ENCODE data around the gene MIEN1.
"Not testable (repeated sequence)": the region's sequence is repeated elsewhere in the genome, so short reads cannot be mapped to it uniquely, and the experiment has no call there.

The MIEN1 gene, protein sequence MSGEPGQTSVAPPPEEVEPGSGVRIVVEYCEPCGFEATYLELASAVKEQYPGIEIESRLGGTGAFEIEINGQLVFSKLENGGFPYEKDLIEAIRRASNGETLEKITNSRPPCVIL

GRCh38 chr17:39730095-39730921 is at the start of gene MIEN1:
Gene MIEN1, minus strand, starts transcription at chr17:39730532. Its CDS starts 37 bp downstream, at chr17:39730495.
- peak; percentile 88 to 97 (median 91) for DNase-seq (ENCODE audit: low read depth in 2 of 3, low spot score in 1 of 3)

DNA sequence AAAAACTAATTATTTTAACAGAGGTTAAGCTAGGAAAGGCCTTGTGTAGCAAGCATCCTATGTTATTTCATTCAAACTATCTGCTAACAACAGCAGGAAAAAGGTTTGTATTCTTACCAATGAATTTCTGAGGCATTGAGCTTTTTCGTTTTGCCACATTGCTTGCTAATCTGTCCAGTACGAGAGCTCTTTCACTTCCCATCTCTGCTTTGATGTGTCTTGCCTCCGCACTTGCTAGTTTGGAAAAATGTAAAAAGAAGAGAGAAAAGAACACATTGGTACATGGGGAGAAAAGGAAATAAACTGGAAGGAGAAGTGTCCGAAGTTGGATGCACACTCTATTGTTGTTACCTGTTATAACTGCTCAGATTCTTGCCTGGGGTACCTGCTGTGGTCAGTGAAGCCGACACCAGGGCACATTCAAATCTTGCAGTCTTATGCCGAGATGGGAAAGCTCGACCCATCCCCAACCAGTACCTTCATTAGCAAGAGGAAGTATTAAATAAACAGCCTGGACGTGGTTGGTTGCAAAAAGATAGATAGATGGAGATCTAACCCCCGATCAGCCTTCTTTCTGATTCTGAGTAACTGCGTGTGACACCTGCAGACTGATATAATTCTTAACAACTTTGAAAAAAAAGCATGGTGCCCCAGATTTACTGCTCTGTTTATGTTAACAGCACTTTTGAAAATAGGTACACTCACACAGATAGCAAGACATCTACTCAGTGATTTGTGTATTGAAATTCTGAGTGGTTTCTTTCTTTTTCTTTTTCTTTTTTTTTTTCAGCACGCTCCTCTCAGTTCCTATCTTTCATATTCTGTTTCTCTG is 47.4 kb upstream of the MIEN1 start:
- no peak for DNase-seq (ENCODE audit: low read depth in 2 of 3, low spot score in 1 of 3)

GRCh38 chr17:39776252-39776651 is 45.9 kb upstream of the MIEN1 start:
- DNase-seq (ENCODE audit: low read depth in 2 of 3, low spot score in 1 of 3), result no peak

DNA sequence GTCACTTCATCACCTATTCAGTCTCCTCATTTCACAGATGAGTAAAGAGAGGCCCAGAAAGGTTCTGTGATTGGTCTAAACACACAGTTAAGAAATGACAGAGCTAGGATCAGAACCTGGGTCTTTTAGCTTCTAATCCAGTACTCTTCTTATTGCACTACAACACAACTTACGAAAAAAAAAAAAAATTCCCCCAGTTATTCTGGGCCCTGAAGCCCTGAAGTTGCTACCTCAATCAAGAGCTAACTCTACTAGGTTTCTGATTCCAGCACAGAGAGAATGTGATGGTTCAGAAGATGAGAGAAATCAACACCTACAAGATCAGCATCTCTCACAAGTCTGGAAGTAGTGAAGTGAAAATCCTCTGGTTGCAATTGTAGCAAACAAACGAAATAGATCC is 44.7 kb upstream of the MIEN1 start:
- DNase-seq (ENCODE audit: low read depth in 2 of 3, low spot score in 1 of 3), result no peak

DNA sequence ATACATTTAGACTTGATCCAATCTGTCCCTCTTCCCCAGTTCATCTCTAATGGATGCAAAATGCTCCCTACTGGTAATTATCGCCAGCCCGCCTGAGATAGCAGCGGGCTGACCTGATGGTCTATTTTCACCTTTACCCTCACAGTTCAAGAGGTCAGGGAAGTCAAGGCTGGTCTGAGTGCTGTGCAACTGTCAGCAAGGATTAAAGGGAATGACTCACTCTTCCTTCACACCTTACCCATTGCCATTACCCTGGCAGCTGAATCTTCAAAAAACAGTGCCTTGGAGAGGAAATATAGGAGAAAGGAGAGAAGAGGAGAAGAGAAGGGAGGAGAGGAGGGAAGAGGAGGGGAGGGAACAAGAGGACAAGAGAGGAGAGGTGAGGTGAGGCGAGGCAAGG is 43.7 kb upstream of the MIEN1 start:
- DNase-seq (ENCODE audit: low read depth in 2 of 3, low spot score in 1 of 3), result no peak

DNA sequence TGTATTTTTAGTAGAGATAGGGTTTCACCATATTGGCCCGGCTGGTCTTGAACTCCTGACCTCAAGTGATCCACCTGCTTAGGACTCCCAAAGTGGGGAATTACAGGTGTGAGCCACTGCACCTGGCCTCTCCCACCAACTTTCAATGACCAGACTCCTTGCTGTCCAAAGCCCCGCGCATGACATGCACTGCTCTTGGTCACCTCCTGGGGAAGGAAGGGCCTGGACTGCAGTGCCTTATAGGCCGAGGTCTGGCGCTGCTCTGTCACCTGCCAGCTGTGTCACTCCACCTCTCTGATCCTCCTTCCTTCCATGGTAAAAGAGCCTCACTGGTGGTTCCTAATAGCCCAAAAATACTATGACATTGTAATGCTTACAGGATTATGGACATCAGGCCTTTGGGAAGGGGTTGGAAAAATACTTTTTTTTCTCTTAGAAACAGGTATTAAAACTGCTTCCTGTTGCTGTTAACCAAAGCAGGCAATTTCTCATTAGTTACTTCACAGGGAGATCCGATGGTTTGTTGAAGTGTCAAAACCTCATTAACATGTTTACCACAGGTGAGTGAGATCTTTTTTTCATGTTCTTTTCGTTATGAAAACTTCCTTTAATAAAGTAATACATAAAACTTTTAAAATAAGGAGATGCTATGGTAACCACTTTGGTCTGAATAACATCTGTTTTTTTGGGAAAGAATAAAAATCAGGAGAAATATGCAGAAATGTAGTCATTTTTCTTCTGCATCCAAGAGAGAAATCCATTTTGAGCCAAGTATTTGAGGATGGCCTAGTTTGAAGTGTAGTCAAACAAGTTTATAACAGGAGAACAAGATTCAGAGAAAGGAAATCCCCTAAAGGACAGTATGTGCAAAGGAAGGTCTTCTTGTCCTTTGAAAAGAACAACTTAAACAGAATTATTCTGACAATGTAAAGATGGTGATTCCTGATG is 42.9 kb upstream of the MIEN1 start:
- DNase-seq (ENCODE audit: low read depth in 2 of 3, low spot score in 1 of 3), result no peak

- no peak for DNase-seq (ENCODE audit: low read depth in 2 of 3, low spot score in 1 of 3)
These were observed 42.1 kb upstream of the MIEN1 start for GRCh38 chr17:39772415-39772814.

GRCh38 chr17:39769974-39770587 is 39.7 kb upstream of the MIEN1 start:
- DNase-seq (ENCODE audit: low read depth in 2 of 3, low spot score in 1 of 3), result peak in 2 of 3 donors; percentile 59 to 63

- DNase-seq (ENCODE audit: low read depth in 2 of 3, low spot score in 1 of 3), result no peak
These were observed 36.8 kb upstream of the MIEN1 start for GRCh38 chr17:39767147-39767546.

- no peak for DNase-seq (ENCODE audit: low read depth in 2 of 3, low spot score in 1 of 3)
These were observed 35.4 kb upstream of the MIEN1 start for GRCh38 chr17:39765766-39766165.

GRCh38 chr17:39765175-39765574 is 34.8 kb upstream of the MIEN1 start:
- DNase-seq (ENCODE audit: low read depth in 2 of 3, low spot score in 1 of 3), result no peak

- DNase-seq (ENCODE audit: low read depth in 2 of 3, low spot score in 1 of 3), result not testable (repeated sequence)
These were observed 33.8 kb upstream of the MIEN1 start for GRCh38 chr17:39764171-39764570.

- DNase-seq (ENCODE audit: low read depth in 2 of 3, low spot score in 1 of 3), result no peak
These were observed 32.9 kb upstream of the MIEN1 start for GRCh38 chr17:39763051-39763820.

DNA sequence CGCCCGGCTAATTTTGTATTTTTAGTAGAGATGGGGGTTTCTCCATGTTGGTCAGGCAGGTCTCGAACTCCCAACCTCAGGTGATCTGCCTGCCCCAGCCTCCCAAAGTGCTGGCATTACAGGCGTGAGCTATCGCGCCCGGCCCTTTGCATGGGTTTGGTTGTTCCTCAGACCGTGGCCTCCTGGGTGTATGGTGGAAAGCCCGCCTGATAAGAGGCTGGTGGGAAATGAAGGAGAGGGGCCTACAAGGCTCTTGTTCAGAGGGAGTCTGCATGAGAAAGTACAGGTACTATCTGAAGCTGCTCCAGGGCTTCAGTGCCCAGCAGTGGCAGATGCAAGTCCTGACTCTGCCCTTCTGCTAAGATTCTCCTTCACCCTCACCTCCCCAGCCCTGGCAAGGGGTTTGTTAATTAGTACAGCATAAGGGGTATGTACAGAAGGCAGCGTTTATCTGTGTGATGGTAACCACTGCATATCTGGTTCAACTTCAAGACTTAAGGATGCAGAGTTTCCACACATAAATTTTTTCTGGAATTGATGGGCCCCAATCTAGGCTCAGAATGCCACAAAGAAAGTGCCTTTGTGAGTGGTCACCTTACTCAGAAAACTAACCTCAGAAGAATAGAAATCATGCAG is 31.6 kb upstream of the MIEN1 start:
- DNase-seq (ENCODE audit: low read depth in 2 of 3, low spot score in 1 of 3), result no peak

DNA sequence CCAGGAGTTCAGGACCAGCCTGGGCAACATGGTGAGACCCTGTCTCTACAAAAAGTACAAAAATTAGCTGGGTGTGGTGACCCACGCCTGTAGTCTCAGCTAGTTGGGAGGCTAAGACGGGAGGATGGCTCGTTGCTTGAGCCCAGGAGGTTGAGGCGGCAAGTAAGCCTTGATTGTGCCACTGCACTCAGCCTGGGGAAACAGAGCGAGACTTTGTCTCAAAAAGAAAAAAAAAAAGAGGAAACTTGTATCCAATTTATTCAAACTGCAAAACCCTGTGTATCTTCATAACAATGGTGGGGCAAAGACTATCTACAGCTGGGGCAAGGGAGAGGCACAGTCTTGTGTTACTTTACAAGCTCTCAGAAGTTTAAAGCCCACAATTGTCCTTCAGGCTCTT is 28.9 kb upstream of the MIEN1 start:
- DNase-seq (ENCODE audit: low read depth in 2 of 3, low spot score in 1 of 3), result no peak

DNA sequence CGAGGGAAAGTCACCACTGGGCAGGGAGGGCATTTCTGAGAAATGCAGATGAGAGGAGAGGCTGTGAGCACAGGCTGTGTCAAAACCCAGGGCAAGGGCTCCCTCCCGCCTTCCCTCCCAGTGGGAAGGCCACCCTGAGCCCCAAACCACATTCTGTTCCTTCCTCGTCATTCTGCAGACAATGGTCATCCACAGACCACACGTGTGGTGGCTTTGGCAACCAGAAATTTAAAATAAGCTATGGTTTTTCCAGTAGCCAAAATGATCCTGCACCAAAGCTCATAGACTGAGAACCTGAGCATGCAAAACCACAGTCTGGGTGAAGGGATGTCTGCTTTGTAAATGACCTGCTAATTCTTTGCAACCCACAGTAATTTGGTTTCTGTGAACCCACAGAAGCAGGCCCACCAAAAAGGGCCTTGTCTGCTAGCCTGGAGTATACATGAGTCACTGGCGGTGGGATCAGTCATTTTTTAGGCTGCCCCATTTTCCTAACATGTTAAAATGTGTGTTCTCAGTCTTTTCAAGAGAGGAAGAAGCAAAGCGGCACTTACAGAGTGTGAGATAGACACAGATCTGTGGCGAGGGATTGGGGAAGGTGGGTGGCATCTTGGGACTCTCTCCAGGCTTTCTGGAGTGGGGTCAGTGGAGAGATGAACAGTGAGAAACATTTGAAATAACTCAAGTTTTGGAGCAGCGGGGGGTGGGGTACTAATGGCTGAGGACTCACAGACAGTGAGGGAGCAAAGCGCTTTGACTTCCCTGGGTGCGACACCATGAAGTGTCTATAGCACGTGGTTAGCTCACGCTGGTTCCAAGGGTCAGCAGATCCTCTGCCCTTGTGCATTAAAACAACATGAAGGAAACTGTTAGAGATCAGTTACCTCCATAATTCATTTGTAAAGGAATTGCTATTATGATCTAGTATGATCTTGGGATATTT is 27.9 kb upstream of the MIEN1 start:
- peak; percentile 46 to 56 (median 54) for DNase-seq (ENCODE audit: low read depth in 2 of 3, low spot score in 1 of 3)

DNA sequence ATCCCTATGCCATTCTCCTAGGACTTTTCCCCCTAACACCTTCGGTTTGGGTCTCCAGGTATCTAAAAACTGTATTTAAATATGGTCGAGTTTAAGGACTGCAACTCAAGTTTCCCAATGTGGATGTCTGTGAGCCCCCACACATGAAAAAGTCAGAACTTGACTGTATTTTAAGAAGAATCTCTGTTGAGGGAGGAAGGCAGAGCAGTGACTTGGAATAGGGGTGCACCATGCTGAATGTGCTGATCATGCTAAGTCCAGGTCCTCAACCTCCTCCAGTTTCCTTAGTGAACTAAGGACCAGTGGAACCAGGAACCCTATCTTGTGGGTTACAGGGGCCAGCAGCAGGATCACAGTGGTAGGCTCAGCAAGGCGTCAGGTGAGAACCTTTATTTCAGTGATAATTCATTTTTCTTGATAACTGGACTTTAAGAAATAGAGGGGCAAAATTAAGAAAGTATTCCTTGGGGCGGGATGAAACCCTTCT is 26.9 kb upstream of the MIEN1 start:
- DNase-seq (ENCODE audit: low read depth in 2 of 3, low spot score in 1 of 3), result no peak
